ENCODE measurements around the gene CHCHD6.

CHCHD6 gene

DNA sequence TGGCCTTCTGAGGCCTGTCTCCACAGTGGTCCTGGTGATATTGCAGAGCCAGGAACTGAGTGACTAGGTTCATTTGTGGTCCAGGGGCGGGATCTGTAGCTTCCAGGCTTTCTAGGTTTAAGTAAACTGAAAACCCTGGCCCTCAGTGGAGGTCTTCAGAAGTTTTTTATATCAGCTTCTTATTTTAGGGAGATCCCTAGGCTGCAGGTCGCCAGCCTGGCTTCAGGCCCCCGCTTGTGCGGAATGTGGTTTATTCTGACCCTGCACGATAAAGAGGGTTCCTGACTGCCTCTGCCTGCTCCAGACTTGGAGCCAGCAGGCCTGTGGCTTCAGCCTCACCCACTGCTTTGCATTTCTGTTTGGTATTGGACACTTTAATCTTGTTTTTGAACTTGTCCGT lies 145.0 kb downstream of the CHCHD6 start:
- DNase-seq (ENCODE audit: low spot score) = no peak
- TF ChIP-seq, protein P1, sequence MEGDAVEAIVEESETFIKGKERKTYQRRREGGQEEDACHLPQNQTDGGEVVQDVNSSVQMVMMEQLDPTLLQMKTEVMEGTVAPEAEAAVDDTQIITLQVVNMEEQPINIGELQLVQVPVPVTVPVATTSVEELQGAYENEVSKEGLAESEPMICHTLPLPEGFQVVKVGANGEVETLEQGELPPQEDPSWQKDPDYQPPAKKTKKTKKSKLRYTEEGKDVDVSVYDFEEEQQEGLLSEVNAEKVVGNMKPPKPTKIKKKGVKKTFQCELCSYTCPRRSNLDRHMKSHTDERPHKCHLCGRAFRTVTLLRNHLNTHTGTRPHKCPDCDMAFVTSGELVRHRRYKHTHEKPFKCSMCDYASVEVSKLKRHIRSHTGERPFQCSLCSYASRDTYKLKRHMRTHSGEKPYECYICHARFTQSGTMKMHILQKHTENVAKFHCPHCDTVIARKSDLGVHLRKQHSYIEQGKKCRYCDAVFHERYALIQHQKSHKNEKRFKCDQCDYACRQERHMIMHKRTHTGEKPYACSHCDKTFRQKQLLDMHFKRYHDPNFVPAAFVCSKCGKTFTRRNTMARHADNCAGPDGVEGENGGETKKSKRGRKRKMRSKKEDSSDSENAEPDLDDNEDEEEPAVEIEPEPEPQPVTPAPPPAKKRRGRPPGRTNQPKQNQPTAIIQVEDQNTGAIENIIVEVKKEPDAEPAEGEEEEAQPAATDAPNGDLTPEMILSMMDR (IDR thresholded peaks at IDR 0.05; ENCODE audit: extremely low read depth, missing control alignments) = no peak

DNA sequence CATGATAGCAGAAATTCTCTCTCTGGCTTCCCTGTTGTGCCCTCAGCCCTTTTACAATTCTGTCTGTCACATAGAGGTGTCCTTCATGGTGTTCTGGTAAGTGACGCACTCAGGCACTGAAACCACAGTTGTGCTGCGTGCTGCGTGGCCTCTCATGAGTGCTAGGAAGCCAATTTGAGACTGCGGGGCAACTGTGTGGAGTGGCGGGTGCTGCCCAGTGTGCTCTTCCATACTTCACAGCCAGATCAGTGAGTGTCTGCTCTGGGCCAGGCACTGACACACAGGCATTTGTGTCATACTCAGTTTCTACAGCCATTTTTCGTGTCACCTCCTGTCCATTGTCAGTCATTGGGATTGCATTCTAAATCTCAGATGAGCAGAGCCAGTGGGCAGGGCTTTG lies 145.7 kb downstream of the CHCHD6 start:
- DNase-seq (ENCODE audit: low spot score) = no peak
- TF ChIP-seq, protein P1 (IDR thresholded peaks at IDR 0.05; ENCODE audit: extremely low read depth, missing control alignments) = no peak

DNA sequence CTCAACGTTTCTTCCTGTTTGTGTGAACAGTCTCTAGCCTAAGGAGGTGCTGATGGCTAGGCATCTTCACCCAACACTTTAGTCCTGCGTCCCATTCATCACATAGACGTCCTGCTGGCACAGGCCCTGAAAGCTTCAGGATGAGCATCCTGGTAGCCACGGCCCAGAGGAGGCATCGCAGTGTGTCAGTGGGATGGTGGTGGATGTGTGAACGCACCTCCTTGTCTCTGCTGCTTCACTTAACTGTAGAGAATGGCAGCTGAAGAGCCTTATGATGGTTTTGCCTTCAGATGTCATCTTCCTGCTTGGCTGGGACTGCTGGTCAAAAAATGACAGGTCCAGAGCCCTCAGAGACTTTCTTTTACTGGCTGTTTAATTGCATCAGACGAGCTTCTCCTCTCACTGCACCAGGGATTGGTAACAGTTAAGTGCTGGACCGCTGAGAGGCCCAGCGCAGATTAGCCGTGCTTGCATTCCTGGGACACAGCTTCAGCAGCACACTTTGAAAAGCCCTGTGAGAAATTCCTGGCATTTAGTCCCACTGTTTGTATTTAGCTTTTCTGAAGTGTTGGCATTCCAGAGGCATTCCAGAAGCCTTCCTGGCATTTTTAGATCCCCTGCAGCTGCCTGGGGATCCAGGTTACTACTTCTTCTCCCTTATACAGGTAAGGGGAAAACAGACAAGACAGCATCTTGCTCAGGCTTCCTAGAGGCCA lies 146.5 kb downstream of the CHCHD6 start:
- no peak for DNase-seq (ENCODE audit: low spot score)
- TF ChIP-seq, protein P1 (IDR thresholded peaks at IDR 0.05; ENCODE audit: extremely low read depth, missing control alignments) = no peak

DNA sequence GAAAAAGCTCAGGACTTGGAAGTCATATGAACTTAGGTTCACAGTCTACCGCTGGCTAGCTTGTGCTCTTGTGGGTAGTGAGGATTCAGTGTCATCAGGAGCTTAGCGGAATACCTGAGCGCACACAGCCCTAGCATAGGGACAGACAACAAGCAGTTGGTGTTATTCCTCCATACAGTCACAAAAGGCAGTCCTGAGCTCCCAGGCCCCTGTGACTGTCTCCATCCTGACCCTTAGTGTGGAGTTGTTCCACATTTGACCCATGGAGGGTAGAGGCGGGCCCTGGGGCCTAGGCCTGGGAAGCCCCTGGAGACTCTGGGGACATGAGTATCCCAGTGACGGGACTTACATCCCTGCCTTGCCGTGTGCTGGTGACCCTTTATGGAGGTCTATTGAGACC lies 147.3 kb downstream of the CHCHD6 start:
- TF ChIP-seq, protein P1 (IDR thresholded peaks at IDR 0.05; ENCODE audit: extremely low read depth, missing control alignments) = no peak
- DNase-seq (ENCODE audit: low spot score) = no peak

DNA sequence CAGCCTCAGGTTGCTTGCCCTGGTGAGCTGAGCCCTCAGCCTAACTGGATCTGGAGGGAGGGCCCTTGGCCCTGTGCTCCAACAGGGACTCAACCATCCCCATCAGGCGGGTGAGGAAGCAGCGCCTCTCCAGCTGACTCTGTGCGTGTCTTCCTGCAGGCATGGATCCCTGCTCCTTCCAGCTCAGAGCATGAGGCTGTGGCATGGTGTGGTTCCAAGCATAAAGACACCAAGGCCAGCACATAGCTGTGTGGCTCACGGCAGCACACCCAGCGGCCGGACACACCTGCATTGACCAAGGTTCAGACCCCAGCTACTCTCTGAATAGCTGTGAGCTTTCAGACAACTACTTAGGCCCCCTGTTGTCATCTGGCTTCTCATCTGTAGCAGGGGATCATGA lies 147.9 kb downstream of the CHCHD6 start:
- no peak for DNase-seq (ENCODE audit: low spot score)
- TF ChIP-seq, protein P1 (IDR thresholded peaks at IDR 0.05; ENCODE audit: extremely low read depth, missing control alignments) = no peak

DNA sequence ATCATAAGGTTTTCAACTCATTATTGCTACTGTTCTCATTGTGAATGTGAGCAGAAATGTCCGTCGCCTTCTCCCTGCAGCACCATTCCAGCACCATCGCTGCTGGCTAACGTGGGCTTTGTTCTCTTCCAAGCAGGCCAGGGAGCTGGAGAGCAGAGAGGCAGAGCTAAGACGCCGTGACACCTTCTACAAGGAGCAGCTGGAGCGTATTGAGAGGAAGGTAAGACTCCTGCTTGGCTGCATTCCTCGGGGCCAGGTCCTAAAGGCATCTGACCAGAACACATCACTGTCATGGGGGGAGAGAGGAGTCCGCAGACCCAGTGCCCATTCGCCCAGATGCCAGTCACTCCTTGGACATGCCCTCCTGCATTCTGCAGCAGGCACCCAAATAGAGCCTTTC lies 148.5 kb downstream of the CHCHD6 start:
- TF ChIP-seq, protein P1 (IDR thresholded peaks at IDR 0.05; ENCODE audit: extremely low read depth, missing control alignments) = no peak
- no peak for DNase-seq (ENCODE audit: low spot score)

DNA sequence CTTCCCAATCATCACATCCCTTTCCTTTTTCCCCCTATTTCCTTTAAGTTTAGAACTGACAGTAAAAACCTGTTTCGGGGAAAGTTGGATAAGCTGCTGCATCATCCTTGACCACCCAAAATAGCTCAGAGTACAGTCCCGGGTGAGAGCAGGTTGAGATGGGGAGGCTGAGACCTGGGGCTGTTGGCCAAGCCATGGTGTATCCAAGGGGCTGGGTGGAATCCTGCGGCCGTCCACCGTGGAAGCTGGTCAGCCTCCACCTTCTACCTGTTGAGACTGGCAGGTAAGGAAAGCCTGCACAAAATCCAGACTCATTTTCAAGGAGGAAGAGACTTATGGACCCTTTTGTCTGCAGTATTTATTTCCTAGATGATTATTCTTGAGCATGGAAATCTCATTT lies 150.6 kb downstream of the CHCHD6 start:
- no peak for DNase-seq (ENCODE audit: low spot score)
- TF ChIP-seq, protein P1 (IDR thresholded peaks at IDR 0.05; ENCODE audit: extremely low read depth, missing control alignments) = no peak

Data from GM20000 (cell line).